ENCODE measurements around the gene TMEM109. TPM values are rescaled to one million over a fixed set of nuclear protein-coding genes. Genes with fewer than 3 reads are reported as not detected.

The TMEM109 gene
- total and polyA plus RNA-seq, 2 of the 8 experiments (the other 6 are each of a cell fraction or from before 2014, with no cell fraction given), result 27.3 to 30.3 TPM

DNA sequence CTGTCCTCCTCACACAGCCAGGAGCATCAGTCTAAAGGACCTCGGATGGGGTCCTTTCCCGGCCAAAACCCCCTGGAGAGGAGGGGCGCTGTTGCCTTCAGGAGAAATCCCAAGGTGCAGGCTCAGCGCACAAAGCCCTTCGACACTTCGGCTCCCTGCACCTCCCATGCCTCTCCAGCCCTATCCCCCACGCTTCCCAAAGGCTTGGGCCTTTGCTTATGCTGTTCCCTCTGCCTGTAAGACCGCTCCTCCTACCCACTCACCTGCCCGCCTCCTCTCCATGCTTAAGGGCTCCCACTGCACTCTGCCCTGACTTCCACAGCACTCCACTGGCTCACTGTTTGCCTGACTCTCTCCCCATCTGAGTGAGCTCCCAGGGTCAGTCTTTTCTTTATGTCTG, 24.5 kb downstream of the TMEM109 start (continued):
- TF ChIP-seq, protein P1, sequence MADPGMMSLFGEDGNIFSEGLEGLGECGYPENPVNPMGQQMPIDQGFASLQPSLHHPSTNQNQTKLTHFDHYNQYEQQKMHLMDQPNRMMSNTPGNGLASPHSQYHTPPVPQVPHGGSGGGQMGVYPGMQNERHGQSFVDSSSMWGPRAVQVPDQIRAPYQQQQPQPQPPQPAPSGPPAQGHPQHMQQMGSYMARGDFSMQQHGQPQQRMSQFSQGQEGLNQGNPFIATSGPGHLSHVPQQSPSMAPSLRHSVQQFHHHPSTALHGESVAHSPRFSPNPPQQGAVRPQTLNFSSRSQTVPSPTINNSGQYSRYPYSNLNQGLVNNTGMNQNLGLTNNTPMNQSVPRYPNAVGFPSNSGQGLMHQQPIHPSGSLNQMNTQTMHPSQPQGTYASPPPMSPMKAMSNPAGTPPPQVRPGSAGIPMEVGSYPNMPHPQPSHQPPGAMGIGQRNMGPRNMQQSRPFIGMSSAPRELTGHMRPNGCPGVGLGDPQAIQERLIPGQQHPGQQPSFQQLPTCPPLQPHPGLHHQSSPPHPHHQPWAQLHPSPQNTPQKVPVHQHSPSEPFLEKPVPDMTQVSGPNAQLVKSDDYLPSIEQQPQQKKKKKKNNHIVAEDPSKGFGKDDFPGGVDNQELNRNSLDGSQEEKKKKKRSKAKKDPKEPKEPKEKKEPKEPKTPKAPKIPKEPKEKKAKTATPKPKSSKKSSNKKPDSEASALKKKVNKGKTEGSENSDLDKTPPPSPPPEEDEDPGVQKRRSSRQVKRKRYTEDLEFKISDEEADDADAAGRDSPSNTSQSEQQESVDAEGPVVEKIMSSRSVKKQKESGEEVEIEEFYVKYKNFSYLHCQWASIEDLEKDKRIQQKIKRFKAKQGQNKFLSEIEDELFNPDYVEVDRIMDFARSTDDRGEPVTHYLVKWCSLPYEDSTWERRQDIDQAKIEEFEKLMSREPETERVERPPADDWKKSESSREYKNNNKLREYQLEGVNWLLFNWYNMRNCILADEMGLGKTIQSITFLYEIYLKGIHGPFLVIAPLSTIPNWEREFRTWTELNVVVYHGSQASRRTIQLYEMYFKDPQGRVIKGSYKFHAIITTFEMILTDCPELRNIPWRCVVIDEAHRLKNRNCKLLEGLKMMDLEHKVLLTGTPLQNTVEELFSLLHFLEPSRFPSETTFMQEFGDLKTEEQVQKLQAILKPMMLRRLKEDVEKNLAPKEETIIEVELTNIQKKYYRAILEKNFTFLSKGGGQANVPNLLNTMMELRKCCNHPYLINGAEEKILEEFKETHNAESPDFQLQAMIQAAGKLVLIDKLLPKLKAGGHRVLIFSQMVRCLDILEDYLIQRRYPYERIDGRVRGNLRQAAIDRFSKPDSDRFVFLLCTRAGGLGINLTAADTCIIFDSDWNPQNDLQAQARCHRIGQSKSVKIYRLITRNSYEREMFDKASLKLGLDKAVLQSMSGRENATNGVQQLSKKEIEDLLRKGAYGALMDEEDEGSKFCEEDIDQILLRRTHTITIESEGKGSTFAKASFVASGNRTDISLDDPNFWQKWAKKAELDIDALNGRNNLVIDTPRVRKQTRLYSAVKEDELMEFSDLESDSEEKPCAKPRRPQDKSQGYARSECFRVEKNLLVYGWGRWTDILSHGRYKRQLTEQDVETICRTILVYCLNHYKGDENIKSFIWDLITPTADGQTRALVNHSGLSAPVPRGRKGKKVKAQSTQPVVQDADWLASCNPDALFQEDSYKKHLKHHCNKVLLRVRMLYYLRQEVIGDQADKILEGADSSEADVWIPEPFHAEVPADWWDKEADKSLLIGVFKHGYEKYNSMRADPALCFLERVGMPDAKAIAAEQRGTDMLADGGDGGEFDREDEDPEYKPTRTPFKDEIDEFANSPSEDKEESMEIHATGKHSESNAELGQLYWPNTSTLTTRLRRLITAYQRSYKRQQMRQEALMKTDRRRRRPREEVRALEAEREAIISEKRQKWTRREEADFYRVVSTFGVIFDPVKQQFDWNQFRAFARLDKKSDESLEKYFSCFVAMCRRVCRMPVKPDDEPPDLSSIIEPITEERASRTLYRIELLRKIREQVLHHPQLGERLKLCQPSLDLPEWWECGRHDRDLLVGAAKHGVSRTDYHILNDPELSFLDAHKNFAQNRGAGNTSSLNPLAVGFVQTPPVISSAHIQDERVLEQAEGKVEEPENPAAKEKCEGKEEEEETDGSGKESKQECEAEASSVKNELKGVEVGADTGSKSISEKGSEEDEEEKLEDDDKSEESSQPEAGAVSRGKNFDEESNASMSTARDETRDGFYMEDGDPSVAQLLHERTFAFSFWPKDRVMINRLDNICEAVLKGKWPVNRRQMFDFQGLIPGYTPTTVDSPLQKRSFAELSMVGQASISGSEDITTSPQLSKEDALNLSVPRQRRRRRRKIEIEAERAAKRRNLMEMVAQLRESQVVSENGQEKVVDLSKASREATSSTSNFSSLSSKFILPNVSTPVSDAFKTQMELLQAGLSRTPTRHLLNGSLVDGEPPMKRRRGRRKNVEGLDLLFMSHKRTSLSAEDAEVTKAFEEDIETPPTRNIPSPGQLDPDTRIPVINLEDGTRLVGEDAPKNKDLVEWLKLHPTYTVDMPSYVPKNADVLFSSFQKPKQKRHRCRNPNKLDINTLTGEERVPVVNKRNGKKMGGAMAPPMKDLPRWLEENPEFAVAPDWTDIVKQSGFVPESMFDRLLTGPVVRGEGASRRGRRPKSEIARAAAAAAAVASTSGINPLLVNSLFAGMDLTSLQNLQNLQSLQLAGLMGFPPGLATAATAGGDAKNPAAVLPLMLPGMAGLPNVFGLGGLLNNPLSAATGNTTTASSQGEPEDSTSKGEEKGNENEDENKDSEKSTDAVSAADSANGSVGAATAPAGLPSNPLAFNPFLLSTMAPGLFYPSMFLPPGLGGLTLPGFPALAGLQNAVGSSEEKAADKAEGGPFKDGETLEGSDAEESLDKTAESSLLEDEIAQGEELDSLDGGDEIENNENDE (IDR thresholded peaks at IDR 0.05; ENCODE audit: insufficient replicate concordance, low read length), result no peak
- TF ChIP-seq KDM1A (IDR thresholded peaks at IDR 0.05; ENCODE audit: borderline replicate concordance, low read length) (no peak), EZH2 (IDR thresholded peaks at IDR 0.05; ENCODE audit: low read depth, low read length, severe bottlenecking) (no peak), HDAC2 (IDR thresholded peaks at IDR 0.05; ENCODE audit: borderline replicate concordance in 1 of 2, low read depth in 2 of 2, low read length in 2 of 2) (no peak), KDM4A (IDR thresholded peaks at IDR 0.05; ENCODE audit: low read depth, low read length, severe bottlenecking) (no peak), FOSL1 (IDR thresholded peaks at IDR 0.05; ENCODE audit: insufficient read depth, low read depth, low read length) (no peak)
